Dermis microvascular lymphatic vessel endothelial cell (primary cell): ENCODE measurements around the gene PIGZ. TPM values are rescaled to one million over a fixed set of nuclear protein-coding genes. Genes with fewer than 3 reads are reported as not detected.

Source experiments
- DNase-seq, 2 donors: peaks; one replicate each; pipeline versions ENCODE4 v3.0.0 to v3.0.0-alpha.2; 2010; ENCODE audit warnings: low read depth in 2 of 2
- total RNA-seq: library from RNA; depleted of rRNA; stranded (reverse); fragments of >200 nt; gene quantifications from 2 replicates; pipeline ENCODE4 v1.2.1, GENCODE V29; 2014

PIGZ gene
- total RNA-seq, 1 donor from 2014 or later = 2.6 TPM

DNA sequence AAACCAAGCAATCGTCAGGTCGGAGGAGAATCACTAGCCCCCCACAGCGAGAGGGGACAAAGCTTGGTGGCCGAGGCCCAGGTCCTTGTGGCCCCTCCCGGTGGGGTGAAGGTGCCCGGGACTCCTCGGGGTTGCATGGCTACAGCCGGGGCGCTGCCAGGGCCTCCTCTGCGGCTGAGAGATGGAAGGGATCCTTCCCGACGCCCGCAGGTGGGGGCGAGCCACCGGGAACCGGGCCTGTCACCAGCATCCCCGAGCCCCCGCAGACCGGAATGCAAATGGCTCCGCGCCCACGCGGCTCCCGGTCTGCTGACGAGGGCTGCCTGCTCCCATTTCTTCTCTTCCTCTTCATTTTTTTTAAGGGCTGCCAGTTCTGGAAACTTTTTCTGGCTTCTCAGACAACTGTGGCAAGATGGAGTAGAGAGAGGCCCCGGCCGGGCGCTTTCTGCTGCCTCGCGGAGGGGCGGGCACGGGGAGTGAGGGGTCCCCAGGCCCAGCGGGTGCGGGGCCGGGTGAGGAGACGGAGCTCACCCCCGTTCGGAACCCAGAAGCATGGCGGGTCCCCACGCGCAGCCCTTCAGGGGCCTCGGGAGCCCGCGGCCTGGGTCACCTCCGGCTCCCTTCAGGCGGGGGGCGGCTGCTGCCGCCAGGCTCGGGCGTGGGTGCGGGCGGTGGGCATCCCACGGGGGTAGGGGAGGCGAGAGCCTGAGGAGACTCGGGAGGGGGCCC is 33.5 kb upstream of the PIGZ start:
- no peak for DNase-seq

GRCh38 chr3:197001106-197001971 is 32.7 kb upstream of the PIGZ start:
- no peak for DNase-seq

DNA sequence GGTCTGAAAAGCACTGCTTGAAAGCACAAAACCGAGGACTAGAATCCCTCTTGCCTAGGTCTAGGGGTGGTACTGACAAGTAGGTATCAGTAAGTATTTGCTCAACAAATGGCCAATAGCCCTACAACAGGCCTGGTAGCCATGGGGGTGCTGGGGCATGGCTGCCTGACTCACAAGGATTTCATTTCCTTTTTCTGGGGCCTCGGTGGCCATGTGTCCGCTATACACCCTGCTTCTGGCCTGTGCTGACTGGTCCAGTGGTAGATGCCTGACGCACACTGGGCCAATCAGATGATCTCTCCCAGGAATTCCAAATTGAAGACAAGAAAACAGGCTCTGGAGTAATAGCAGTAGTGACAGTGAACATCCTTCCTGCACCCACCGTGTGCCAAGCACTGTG is 31.6 kb upstream of the PIGZ start:
- no peak for DNase-seq

- DNase-seq = no peak
Observed at GRCh38 chr3:196998966-196999760, 30.5 kb upstream of the PIGZ start.

DNA sequence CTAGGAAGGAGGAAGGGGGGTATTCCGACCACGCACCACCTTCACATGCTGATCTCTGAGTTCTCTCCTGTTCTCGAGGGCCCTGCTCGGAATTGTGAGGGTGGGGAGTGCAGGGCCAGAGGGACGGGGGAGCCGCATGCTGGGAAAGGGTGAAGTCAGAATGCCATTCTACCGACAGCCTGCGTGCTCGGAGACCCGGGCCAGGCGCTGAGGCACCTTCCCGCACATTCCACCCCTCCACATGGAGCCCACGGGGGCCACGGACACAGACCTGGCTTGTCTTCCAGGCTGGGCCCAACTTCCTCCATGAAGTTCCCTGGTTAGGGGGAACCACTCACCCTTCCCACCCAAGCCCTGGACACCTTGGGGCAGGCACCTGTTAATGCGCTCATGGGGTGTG is 28.7 kb upstream of the PIGZ start:
- no peak for DNase-seq

GRCh38 chr3:196996454-196997265 is 28.0 kb upstream of the PIGZ start:
- DNase-seq = no peak

DNA sequence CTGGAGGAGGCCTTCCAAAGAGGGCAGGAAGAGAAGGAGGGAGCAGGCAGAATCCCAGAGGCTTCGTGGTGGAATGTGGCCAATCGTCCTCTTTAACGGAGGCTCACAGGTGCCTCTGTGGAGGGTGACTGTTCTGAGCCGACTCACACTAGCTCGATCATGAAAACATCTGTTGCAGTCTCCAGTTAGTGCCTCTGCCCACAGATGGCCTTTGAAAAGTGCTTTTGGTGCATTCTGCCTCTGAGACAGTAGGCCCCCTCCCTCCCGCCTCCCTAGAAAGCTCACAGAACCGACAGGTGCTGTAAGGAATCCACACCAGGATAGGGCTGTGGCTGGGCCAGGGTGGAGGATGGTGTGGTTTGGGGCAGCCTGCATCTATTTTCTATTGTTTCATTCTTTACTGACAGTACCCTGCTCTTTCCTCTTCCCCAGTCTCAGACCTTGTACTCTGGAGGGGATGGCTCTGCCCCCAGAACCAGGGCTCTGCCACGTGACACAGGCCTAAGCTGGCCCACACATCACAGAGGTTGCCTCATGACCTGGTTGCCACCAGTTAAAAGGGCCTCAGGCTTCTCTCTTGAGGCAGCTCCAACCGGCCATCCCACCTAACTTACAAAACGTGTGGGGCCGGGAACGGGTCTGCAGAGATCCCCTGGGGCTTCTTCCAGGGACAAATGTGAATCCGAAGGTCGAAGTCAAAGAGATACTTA is 27.2 kb upstream of the PIGZ start:
- no peak for DNase-seq

GRCh38 chr3:196995027-196995426 is 26.4 kb upstream of the PIGZ start:
- DNase-seq = no peak

DNA sequence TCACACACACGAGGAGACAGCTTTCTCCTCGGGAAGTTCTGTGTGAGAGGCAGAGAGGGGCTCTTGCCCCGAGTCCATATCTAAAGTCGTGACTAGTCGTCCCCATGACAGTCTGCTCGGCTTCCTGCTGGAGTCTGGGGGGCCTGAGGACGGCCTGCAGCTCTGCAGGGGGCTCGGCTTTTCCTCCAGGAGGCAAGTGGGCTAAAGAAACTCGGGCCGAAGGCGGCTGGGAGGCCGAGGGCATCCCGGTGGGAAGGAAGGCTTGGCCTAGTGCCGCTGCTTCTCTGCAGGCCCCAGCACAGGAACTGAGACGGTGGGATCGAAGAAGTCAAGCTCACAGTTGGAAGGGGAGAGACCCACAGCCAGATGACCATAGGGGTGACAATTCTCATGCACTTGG is 25.4 kb upstream of the PIGZ start:
- DNase-seq = no peak

- no peak for DNase-seq
Observed at GRCh38 chr3:196992461-196993065, 23.9 kb upstream of the PIGZ start.

GRCh38 chr3:196991581-196992460 is 23.2 kb upstream of the PIGZ start:
- DNase-seq = no peak

GRCh38 chr3:196990601-196991007 is 22.0 kb upstream of the PIGZ start:
- no peak for DNase-seq

GRCh38 chr3:196989721-196990262 is 21.2 kb upstream of the PIGZ start:
- DNase-seq = no peak

- DNase-seq = peak in 1 of 2 donors; percentile 21
Observed at GRCh38 chr3:196988241-196989029, 19.8 kb upstream of the PIGZ start.

DNA sequence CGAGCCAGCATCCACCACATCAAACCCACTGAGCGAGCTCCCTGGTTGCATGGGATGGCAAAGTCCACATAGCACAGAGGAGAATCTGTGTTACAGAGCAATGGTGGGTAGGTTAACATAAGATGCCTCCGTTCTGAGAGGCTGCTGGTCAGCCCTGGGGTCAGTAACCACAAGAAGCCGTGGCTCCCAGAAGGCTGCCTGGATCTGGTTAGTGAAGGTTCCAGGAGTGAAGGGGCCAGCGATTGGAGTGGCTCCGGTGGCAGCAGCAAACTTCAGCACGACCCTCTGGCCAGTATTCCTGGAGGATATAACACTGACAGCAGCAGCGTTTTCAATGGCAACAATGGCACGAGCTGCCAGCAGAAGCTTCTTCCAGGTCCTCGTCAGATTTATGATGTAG is 18.4 kb upstream of the PIGZ start:
- no peak for DNase-seq

- no peak for DNase-seq
Observed at GRCh38 chr3:196985954-196986885, 17.6 kb upstream of the PIGZ start.

DNA sequence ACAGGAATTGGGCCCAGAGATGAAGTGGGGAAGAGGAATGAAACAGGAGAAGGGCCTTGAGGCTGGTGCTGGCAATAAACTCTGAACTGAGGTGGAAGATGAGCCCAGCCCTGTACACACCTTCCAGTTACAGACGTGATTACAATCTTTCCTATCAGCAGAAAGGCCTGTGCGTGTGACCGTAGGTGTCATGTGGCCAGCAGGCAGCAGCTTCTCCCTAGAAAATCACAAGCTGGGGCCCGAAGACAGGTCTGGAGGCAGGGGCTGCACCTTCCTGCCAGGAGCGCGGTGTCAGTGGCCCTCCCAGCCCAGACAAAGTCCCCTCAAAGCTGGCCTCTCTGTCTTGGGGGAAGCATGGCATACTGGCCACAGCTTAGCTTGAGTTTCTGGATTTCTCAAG is 16.7 kb upstream of the PIGZ start:
- DNase-seq = no peak
